GM12872 (cell line): Measurements from ENCODE around the gene GPRIN2.

ENCODE experiments used
- TF ChIP-seq, protein P1 (sequence below): IDR thresholded peaks from 3 replicates; pipeline ENCODE4 v1.5.1; 2011; ENCODE audit warnings: low read depth, mild to moderate bottlenecking, low read length, moderate library complexity; ENCODE audit not compliant: insufficient read depth

Gene GPRIN2

DNA sequence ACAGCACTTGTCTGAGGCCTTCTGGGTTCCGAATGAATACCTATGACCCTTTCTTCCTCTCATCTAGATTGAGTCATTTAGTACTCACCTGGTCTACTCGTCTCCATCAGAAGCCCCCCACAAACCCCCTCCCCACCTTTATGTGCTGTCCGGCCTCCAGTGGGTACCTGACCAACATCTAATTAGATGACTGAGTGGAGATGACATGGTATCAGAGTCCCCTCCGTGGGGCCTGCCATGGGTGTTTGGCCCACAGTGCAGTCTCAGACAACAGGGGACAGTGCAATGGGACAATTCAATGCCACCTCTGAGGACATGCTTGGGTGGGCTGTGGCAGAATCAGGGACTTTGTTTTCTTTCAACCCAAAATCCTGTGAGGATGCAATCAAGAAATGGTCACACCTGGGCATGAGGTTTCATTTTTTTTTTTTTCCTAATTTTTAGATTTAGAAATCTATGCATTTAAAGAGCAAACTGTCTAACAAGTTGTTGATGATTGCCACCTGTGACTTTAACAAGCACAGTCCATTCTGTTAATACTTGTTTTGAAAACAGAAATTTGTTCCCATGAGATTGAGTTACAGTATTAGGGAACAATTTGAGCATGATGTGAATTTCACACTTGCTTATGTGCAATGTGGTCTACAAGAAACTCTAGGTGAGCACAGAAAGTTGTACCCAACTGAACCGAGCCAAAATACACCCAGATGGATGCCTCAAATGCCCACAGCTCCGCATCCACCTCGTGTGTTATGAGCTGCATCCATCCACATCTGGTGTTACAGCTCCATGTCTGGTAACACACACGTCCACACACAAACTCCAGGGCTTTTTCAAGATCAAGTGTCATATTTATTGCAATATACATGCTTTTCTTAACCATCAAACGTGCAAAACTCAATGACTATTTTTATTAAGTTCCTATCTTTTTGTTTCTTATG lies 27.5 kb downstream of the GPRIN2 start:
- TF ChIP-seq, protein P1, sequence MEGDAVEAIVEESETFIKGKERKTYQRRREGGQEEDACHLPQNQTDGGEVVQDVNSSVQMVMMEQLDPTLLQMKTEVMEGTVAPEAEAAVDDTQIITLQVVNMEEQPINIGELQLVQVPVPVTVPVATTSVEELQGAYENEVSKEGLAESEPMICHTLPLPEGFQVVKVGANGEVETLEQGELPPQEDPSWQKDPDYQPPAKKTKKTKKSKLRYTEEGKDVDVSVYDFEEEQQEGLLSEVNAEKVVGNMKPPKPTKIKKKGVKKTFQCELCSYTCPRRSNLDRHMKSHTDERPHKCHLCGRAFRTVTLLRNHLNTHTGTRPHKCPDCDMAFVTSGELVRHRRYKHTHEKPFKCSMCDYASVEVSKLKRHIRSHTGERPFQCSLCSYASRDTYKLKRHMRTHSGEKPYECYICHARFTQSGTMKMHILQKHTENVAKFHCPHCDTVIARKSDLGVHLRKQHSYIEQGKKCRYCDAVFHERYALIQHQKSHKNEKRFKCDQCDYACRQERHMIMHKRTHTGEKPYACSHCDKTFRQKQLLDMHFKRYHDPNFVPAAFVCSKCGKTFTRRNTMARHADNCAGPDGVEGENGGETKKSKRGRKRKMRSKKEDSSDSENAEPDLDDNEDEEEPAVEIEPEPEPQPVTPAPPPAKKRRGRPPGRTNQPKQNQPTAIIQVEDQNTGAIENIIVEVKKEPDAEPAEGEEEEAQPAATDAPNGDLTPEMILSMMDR: no peak

DNA sequence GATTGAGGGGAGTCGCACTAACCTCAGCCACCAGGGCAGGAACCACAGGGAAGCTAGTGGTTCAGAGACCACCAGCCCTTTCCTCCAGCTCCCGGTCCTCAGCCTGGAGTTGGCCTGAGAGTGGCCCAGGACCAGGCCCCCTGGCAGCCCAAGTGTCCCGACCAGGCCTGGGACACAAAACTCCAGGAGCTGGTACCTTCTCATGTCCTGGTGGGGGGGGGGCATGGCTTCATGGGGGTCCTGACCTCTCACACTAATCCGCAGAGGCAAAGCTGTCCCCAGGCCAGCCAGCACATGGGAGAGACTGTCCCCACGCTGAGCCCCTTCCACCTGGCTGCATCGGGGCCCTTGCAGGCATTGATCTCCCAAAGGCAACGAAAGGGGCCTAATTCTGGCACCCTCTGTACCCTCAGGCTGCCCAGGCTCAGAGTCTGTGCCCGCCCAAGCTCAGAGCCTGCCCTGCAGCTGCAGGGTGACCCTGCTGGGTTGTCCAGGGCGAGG lies 28.2 kb downstream of the GPRIN2 start:
- TF ChIP-seq, protein P1: no peak

DNA sequence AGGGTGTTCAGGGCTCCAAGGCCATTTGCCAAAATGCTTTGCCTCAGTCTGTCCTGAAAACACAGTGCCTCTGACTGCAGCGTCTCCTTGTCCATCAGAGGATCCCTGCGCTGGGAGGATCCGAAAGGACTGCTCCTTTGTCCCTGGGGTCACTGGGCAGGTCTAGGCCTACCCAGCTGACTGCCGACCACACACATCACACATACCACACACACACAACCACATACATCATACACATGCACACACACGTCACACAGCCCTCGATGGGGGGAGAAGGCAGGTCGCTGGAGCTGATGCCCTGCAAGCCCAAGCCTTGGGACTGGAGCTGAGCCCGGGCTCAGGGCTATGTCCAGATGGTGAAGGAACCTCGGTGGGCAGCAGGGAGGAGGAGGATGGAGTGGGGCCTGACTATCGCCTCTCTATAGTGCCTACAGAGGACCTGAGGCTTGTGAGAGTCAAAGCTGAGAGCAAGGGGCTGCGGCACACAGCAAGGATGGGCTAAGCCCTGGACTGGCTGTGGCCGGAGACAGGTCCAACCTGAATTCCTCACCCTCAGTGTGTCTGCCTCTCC lies 29.1 kb downstream of the GPRIN2 start:
- TF ChIP-seq, protein P1: no peak

DNA sequence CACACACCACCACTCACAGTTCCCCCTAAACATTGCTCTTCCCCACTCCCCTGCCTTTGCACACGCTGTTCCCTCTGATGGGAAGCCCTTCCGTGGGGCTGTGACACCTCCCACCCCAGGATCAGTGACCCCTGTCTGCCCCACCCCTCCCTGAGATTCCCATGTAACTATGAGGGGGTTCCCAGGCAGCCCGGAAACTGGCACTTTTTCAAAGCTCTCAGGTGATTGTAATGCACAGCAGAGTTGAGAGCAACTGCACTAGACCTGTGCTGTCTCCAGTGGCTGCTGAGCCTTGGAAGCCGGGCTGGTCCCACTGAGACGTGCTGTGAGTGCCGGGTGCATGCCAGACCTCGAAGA lies 29.8 kb downstream of the GPRIN2 start:
- TF ChIP-seq, protein P1: no peak

DNA sequence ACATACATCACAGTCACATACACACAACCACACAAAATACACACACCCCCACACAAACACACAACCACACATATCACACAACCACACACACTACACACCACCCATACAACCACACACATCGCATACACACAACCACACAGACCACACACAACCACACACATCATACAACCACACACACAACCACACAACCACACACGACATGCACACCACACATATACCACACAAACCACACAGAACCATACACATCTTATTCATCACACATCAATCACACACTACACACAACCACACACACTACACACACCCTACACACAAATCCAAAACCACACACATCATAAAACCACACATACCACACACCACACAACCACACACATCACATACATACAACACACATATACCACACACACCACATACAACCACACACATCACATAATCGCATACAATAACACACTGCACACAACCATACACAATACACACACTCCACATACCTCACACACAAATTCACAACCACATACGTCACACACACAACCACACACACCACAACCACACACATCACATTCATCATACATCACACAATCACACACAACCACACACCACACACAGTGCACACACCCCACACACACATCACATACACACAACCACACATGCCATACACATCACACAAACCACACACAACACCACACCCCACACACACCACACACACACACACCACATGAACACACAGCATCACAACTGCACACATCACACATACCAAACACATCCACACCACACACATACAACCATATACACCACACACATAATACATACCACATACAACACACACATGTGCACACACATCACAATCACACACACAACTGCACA lies 30.4 kb downstream of the GPRIN2 start:
- TF ChIP-seq, protein P1: no peak

DNA sequence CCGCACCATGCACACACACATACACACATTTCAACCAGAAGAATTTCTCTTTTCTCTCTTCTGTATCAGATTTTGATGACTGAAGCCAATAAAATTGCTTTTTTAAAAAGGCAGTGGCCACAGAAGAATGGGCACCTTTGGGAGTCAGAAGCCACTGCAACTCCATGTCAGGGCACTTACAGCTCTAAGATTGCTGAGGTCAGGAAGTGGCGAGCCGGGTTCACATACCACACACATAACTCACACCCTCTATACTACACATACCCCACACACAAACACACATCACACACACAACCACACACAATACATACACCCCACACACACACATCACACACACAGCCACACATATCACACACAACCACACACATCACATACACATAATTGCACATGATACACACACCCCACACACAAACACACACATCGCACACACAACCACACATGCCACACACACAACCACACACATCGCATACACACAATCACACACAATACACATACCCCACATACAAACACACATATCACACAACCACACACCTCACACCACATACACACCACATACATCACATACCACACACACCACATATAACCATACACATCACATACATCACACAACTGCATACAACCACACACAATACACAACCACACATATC lies 31.2 kb downstream of the GPRIN2 start:
- TF ChIP-seq, protein P1: no peak
